Inflammatory macrophage (primary cell): ENCODE data around the gene BRPF3.

Experiments
- DNase-seq, 2 donors: peaks; one replicate each; pipeline ENCODE4 v3.0.0-alpha.2; 2020 to 2022

BRPF3 gene

GRCh38 chr6:36232172-36232571, 35.6 kb downstream of the BRPF3 start:
- DNase-seq, result peak in 1 of 2 donors; percentile 3

GRCh38 chr6:36235309-36235708, 38.8 kb downstream of the BRPF3 start:
- peak in 1 of 2 donors; percentile 3 for DNase-seq

- DNase-seq, result no peak
Observed at GRCh38 chr6:36235862-36236261, 39.3 kb downstream of the BRPF3 start.

GRCh38 chr6:36239774-36240173, 43.2 kb downstream of the BRPF3 start:
- no peak for DNase-seq

- peak; percentile 69 to 76 for DNase-seq
Observed at GRCh38 chr6:36241728-36242127, 45.2 kb downstream of the BRPF3 start.

GRCh38 chr6:36242161-36242560, 45.6 kb downstream of the BRPF3 start:
- DNase-seq, result no peak

GRCh38 chr6:36242626-36243025, 46.1 kb downstream of the BRPF3 start:
- no peak for DNase-seq

- DNase-seq, result no peak
Observed at GRCh38 chr6:36243562-36244212, 47.1 kb downstream of the BRPF3 start.

GRCh38 chr6:36244641-36245280, 48.2 kb downstream of the BRPF3 start:
- DNase-seq, result no peak

- no peak for DNase-seq
Observed at GRCh38 chr6:36245572-36246061, 49.1 kb downstream of the BRPF3 start.

- peak in 1 of 2 donors; percentile 28 for DNase-seq
Observed at GRCh38 chr6:36246506-36247268, 50.1 kb downstream of the BRPF3 start.

GRCh38 chr6:36247693-36248092, 51.1 kb downstream of the BRPF3 start:
- no peak for DNase-seq

GRCh38 chr6:36248980-36249379, 52.4 kb downstream of the BRPF3 start:
- DNase-seq, result no peak

GRCh38 chr6:36249536-36249935, 53.0 kb downstream of the BRPF3 start:
- DNase-seq, result no peak

- no peak for DNase-seq
Observed at GRCh38 chr6:36252005-36252404, 55.5 kb downstream of the BRPF3 start.

GRCh38 chr6:36263390-36264000, 67.0 kb downstream of the BRPF3 start:
- no peak for DNase-seq

GRCh38 chr6:36265744-36266143, 69.2 kb downstream of the BRPF3 start:
- no peak for DNase-seq

GRCh38 chr6:36266913-36267644, 70.5 kb downstream of the BRPF3 start:
- no peak for DNase-seq

- DNase-seq, result no peak
Observed at GRCh38 chr6:36267731-36268477, 71.4 kb downstream of the BRPF3 start.

- no peak for DNase-seq
Observed at GRCh38 chr6:36268478-36269275, 72.1 kb downstream of the BRPF3 start.
